RKO (cell line): Measurements from ENCODE around the gene MGRN1.

Source experiments
- DNase-seq: peaks from one replicate; pipeline ENCODE4 v3.0.0-alpha.2; 2016; ENCODE audit warnings: low spot score

MGRN1 gene

GRCh38 chr16:4624015-4624826 is at the start of gene MGRN1:
Gene MGRN1, plus strand, starts transcription at chr16:4624826. Its CDS starts 135 bp downstream, at chr16:4624961.
- peak; percentile 96 for DNase-seq

DNA sequence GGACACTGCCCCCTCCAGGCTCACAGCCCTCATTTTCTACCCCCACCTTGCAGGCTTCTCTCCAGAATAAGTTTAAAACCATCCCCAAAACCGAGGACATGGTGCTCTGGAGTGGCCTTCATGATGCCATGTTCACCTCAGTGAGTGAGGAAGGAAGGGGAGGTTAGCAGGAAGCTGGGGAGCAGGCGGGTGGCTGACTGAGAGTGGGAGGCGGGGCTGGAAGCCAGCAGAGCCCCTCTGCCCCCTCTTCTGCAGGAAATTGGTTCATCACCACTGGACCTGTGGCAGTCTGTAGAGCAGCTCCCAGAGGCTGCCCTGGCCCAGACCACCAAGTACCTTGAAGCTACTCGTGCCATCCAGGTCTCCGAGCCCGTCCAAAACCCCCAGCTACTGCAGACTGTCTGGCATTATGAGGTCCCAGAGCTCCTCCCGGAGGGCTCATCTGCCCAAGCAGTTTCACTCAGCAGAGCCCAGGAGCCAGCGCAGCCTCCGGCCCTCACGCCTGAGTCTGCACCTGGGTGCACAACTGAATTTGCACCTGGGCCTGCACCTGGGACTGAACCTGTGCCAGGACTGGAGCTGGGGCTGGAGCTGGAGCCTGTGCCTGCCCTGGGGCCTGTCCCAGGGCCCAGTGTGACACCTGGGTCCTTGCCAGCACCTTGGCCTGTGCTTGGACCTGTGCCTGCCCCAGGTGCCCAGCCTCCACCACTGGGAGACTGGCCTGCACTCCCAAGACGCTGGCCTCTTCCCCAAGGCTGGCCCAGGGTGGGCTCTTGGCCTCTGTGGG is 49.5 kb upstream of the MGRN1 start:
- no peak for DNase-seq

GRCh38 chr16:4576008-4576407 is 48.6 kb upstream of the MGRN1 start:
- no peak for DNase-seq

- DNase-seq, result no peak
Observed at GRCh38 chr16:4578961-4579530, 45.6 kb upstream of the MGRN1 start.

GRCh38 chr16:4580250-4580649 is 44.4 kb upstream of the MGRN1 start:
- no peak for DNase-seq

DNA sequence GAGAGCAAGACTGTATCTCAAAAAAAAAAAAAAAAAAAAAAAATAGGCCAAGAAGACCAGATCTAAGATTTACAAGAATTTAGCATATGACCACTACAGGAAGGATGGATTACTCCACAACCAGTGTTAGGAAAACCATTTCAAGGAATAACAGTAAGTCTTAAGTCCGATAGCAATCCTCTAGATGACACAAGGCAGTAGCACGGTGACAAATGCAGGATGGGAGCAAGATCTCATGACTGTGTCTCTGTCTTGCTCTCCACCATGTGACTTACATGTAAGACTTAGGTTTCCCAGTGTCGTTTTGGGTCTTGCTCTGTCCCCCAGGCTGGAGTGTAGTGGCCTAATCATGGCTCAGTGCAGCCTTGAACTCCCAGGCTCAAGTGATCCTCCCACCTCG is 40.7 kb upstream of the MGRN1 start:
- no peak for DNase-seq

- DNase-seq, result no peak
Observed at GRCh38 chr16:4586291-4586690, 38.3 kb upstream of the MGRN1 start.

DNA sequence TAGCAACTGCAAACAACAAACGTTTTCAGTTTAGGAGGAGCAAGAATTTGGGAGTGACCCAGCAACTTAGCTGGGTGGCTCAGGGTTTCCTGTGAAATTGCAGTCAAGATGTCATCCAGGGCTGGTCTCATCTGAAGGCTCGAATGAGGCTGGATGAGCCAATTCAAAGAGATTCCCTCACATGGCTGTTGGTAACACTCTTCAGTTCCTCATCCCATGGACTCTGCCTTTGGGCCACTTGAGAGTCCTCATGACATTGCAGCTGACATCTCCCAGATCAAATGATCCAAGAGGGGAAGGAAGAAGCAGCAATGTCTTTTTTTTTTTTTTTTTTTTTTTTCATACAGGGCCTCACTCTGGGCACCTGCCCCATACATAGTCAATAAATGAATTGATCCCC is 36.2 kb upstream of the MGRN1 start:
- DNase-seq, result no peak

- no peak for DNase-seq
Observed at GRCh38 chr16:4588961-4589360, 35.7 kb upstream of the MGRN1 start.

DNA sequence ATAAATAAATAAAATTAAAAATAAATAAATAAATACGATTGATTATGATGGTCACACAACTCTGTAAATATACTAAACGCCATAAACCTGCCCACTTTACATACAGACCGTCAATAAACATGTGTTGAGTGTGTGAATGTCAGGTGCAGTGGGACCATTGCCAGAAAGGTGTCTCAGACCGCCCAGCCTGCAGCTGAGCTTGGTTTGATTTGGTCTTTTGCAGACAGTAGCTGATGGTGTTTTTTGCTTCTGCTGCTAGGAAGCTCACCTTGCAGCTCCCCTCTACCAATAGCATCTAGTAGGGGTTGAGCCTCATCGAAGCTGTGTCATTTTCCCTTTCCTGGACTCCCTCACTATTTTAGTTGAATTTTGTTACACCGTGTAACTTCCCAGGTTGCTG is 33.4 kb upstream of the MGRN1 start:
- no peak for DNase-seq

GRCh38 chr16:4591706-4592470 is 32.7 kb upstream of the MGRN1 start:
- DNase-seq, result no peak

GRCh38 chr16:4593086-4593485 is 31.5 kb upstream of the MGRN1 start:
- no peak for DNase-seq

GRCh38 chr16:4594433-4595410 is 29.9 kb upstream of the MGRN1 start:
- no peak for DNase-seq

DNA sequence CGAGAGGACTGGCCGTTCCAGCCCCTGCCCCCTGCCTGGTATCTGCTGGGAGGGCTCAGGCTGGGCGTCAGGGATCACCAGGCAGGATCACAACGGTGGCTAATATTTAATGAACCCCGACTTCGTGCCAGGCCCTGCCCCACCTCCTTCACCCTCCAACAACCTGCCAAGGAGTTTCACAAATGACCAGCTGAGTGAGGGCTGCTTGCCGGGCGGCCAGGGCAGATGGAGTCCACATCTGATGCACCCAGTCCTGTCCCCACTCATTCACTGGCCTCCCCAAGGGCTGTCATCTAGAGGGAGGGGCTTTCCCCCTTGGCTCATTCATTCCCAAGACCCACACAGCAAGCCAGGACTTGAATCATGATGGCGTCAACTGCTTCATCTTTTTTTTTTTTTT is 27.5 kb upstream of the MGRN1 start:
- no peak for DNase-seq

DNA sequence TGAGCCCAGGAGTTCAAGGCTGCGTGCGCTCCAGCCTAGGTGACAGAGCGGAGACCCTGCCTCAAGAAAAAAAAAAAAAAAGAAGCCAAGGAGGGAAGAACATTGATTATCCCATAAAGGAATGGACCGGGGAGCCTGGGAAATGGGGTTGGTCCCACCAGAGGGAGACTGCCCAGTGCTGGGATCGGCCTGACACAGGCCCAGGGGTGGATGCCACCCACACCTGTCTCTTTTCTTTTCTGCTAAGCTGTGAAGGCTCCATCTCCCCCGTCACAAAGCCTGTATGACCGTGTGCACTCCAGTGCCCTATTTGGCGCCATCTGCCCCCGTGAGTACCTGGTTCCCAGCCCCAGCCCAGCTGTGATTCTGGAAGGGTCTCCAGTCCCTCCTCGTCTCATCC is 25.6 kb upstream of the MGRN1 start:
- DNase-seq, result no peak

- DNase-seq, result no peak
Observed at GRCh38 chr16:4599545-4599944, 25.1 kb upstream of the MGRN1 start.

DNA sequence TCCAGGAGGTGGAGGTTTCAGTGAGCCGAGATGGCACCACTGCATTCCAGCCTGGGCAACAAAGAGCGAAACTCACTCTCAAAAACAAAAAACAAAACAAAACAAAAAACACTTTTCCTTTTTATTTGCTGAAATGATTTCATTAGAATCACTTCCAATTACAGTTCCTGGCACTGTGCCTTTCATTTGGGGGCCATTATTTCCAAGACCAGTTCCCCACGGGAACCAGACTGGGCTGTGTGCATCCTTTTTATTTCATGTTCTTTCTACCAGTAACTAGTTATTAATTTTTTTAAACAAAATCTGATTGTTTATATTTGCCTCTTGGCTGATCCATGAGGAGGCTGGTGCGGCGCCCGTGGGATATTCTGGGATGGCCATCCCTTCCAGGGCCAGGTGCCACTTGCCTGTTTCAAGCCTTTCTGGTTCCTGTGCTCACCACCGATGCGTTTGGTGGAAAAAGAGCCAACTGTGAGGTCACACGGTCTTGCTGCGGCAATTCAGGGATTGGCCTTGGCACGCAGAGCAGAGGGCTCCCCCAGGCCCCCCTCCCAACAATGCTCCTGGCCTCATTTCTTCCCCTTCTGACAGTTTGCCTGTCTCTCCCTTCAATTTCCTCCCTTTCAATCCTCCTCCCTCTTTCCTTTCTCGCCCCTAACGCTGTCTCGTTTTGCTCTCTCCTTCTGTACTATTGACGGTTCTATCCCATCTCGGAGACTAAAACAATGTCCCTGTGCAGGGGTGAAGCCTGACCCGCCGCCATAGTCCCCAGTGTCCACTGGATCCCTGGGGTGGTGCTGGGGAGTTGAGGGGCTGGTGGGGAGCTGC is 23.4 kb upstream of the MGRN1 start:
- no peak for DNase-seq

DNA sequence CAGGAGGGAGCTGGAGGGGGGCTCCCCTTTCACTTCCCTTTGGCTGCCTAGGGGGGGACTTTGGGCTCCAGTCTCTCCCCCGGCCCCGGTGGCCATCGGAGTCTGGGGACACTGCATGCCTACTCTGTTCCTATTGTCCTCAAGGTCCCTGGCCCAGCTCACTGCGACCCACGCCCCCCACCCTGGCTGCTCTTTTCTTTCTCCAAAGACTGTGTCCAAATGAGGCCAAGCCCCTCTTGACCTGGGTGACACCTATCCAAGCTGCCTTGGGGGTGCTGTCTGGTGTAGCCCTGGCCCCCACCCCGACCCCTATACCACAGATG is 22.8 kb upstream of the MGRN1 start:
- no peak for DNase-seq

- no peak for DNase-seq
Observed at GRCh38 chr16:4602331-4602730, 22.3 kb upstream of the MGRN1 start.

DNA sequence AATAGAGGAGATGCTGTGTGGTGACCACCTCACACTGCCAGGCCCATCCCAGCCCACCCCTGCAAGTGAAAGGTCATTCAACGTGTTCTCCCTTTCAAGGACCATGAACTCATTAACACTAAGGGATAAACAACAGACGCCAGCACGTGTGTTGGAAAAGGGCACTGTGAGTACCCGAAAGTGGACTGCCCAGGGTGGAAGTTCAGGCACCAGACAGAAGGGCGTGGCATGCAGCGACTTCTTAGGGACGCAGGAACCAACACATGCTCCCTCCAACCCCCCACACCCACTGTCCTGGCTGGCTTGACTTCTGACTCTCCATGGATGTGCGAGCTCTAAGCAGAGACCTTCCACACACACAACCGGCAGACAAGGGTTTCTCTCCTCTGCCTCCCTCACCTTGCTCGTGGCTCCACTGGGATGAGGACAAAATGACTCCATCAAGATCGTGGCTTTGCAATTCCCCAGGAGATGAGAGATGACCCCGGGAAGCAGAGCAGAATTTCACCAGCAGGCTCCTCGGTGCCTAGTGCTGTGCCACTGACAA is 20.9 kb upstream of the MGRN1 start:
- DNase-seq, result no peak
